Astrocyte (in vitro differentiated cells and primary cell): ENCODE results near the gene SIGLEC12. TPM values are rescaled to one million over a fixed set of nuclear protein-coding genes. Genes with fewer than 3 reads are reported as not detected.

ENCODE experiments used
- DNase-seq: peaks from one replicate; pipeline ENCODE4 v3.0.0-alpha.2; 2010; ENCODE audit warnings: low read depth
- FAIRE-seq: peaks from 2 replicates; lab custom pipeline; 2011; peaks lifted over from hg19 to GRCh38; lab: Jason Lieb, UNC
- H2AFZ ChIP-seq: 2 replicates; pipeline ENCODE4 v1.6.0; 2012; ENCODE audit warnings: low read depth, low read length, inconsistent platforms
- H3K27ac ChIP-seq: 2 replicates; pipeline ENCODE4 v1.5.1; 2011; ENCODE audit warnings: low read depth, low read length, inconsistent platforms
- H3K27me3 ChIP-seq: 2 replicates; pipeline ENCODE4 v1.6.0; 2011; ENCODE audit warnings: low read length, inconsistent platforms; ENCODE audit not compliant: insufficient read depth
- H3K36me3 ChIP-seq: 2 replicates; pipeline ENCODE4 v1.5.1; 2011; ENCODE audit warnings: low read length, inconsistent platforms; ENCODE audit not compliant: insufficient read depth
- H3K4me1 ChIP-seq: 2 replicates; pipeline ENCODE4 v1.5.1; 2011; ENCODE audit warnings: low read length, inconsistent platforms; ENCODE audit not compliant: insufficient read depth
- H3K4me2 ChIP-seq: 2 replicates; pipeline ENCODE4 v1.6.0; 2012; ENCODE audit warnings: low read length, inconsistent platforms
- H3K4me3 ChIP-seq: 2 replicates; pipeline ENCODE4 v1.5.1; 2011; ENCODE audit warnings: low read depth, mild to moderate bottlenecking, low read length, inconsistent platforms; ENCODE audit not compliant: insufficient read depth
- H3K79me2 ChIP-seq: 2 replicates; pipeline ENCODE4 v1.6.0; 2012; ENCODE audit warnings: mild to moderate bottlenecking, low read length, inconsistent platforms; ENCODE audit not compliant: insufficient read depth
- H3K9ac ChIP-seq: 2 replicates; pipeline ENCODE4 v1.6.0; 2012; ENCODE audit warnings: mild to moderate bottlenecking, low read length, inconsistent platforms
- H3K9me3 ChIP-seq: 2 replicates; pipeline ENCODE4 v1.5.1; 2012; ENCODE audit warnings: low read depth, mild to moderate bottlenecking, low read length, inconsistent platforms; ENCODE audit not compliant: insufficient read depth
- H4K20me1 ChIP-seq: 2 replicates; pipeline ENCODE4 v1.6.0; 2012; ENCODE audit warnings: low read length, inconsistent platforms; ENCODE audit not compliant: insufficient read depth
- H3K27ac Mint-ChIP-seq: one replicate; pipeline ENCODE4 v1.8.0; 2021; ENCODE audit warnings: mild to moderate bottlenecking, mixed read lengths; ENCODE audit not compliant: unreplicated experiment
- H3K27me3 Mint-ChIP-seq: one replicate; pipeline ENCODE4 v1.8.0; 2021; ENCODE audit warnings: low read depth, mixed read lengths; ENCODE audit not compliant: unreplicated experiment
- H3K36me3 Mint-ChIP-seq: one replicate; pipeline ENCODE4 v1.8.0; 2021; ENCODE audit warnings: low read depth, mixed read lengths; ENCODE audit not compliant: unreplicated experiment
- H3K4me1 Mint-ChIP-seq: one replicate; pipeline ENCODE4 v1.8.0; 2021; ENCODE audit warnings: low read depth, mixed read lengths; ENCODE audit not compliant: unreplicated experiment
- H3K4me3 Mint-ChIP-seq: one replicate; pipeline ENCODE4 v1.8.0; 2021; ENCODE audit warnings: mild to moderate bottlenecking, moderate library complexity, mixed read lengths; ENCODE audit not compliant: unreplicated experiment
- H3K9me3 Mint-ChIP-seq: one replicate; pipeline ENCODE4 v1.8.0; 2021; ENCODE audit warnings: mild to moderate bottlenecking, mixed read lengths; ENCODE audit not compliant: unreplicated experiment
- CTCF ChIP-seq: IDR thresholded peaks from 2 replicates; pipeline ENCODE4 v1.5.1; 2011; ENCODE audit warnings: low read depth, mild to moderate bottlenecking, inconsistent platforms, low read length, moderate library complexity; ENCODE audit not compliant: insufficient read depth
- EZH2 ChIP-seq: IDR thresholded peaks from 2 replicates; pipeline ENCODE4 v1.6.1; 2012; ENCODE audit warnings: mild to moderate bottlenecking, low read length, inconsistent platforms; ENCODE audit not compliant: insufficient read depth
- total RNA-seq: library from RNA; stranded (reverse); gene quantifications from 2 replicates; pipeline ENCODE4 v1.2.1, GENCODE V29; 2021

The SIGLEC12 gene
- total RNA-seq, 1 donor from 2014 or later, result not detected

GRCh38 chr19:51469629-51470028, 32.0 kb downstream of the SIGLEC12 start:
- Mint-ChIP-seq H3K4me3 (no peak overlapping the region), H3K27ac (no peak overlapping the region), H3K4me1 (no peaks in the 10 kb centered on the region), H3K27me3 (peaks cover 59% of the 10 kb centered on the region), H3K9me3 (no peaks in the 10 kb centered on the region), H3K36me3 (no peaks in the 10 kb centered on the region)
- no peaks in the 10 kb centered on the region for H4K20me1 ChIP-seq
- no peak overlapping the region for H2AFZ ChIP-seq
- FAIRE-seq (no peak), DNase-seq (no peak)
- no peaks in the 10 kb centered on the region for H3K4me1 ChIP-seq
- no peak for TF ChIP-seq EZH2
- H3K9ac ChIP-seq, result no peak overlapping the region
- H3K4me2 ChIP-seq, result no peak overlapping the region
- H3K79me2 ChIP-seq, result no peaks in the 10 kb centered on the region
- no peaks in the 10 kb centered on the region for H3K27me3 ChIP-seq
- H3K4me3 ChIP-seq, result no peak overlapping the region
- no peaks in the 10 kb centered on the region for H3K9me3 ChIP-seq
- H3K27ac ChIP-seq, result no peak overlapping the region
- H3K36me3 ChIP-seq, result no peaks in the 10 kb centered on the region

- peaks cover 57% of the 10 kb centered on the region for H3K27me3 Mint-ChIP-seq
- Histone ChIP-seq H3K27me3 (no peaks in the 10 kb centered on the region), H3K79me2 (no peaks in the 10 kb centered on the region), H3K4me2 (no peak overlapping the region), H3K27ac (no peak overlapping the region), H2AFZ (no peak overlapping the region), H3K4me3 (no peak overlapping the region), H3K9ac (no peak overlapping the region), H3K36me3 (no peaks in the 10 kb centered on the region), H3K4me1 (no peaks in the 10 kb centered on the region), H4K20me1 (no peaks in the 10 kb centered on the region), H3K9me3 (no peaks in the 10 kb centered on the region)
- H3K9me3 Mint-ChIP-seq, result no peaks in the 10 kb centered on the region
- no peak for TF ChIP-seq CTCF
- TF ChIP-seq EZH2, result no peak
- no peaks in the 10 kb centered on the region for H3K4me1 Mint-ChIP-seq
- H3K27ac Mint-ChIP-seq, result no peak overlapping the region
- H3K36me3 Mint-ChIP-seq, result no peaks in the 10 kb centered on the region
- FAIRE-seq (no peak), DNase-seq (no peak)
- H3K4me3 Mint-ChIP-seq, result no peak overlapping the region
Observed at GRCh38 chr19:51469162-51469561, 32.4 kb downstream of the SIGLEC12 start.

- H3K4me3 ChIP-seq, result no peak overlapping the region
- Mint-ChIP-seq H3K27me3 (peaks cover 53% of the 10 kb centered on the region), H3K9me3 (no peaks in the 10 kb centered on the region), H3K27ac (no peak overlapping the region), H3K4me1 (no peaks in the 10 kb centered on the region), H3K4me3 (no peak overlapping the region), H3K36me3 (no peaks in the 10 kb centered on the region)
- H3K4me1 ChIP-seq, result no peaks in the 10 kb centered on the region
- no peak overlapping the region for H3K9ac ChIP-seq
- H3K79me2 ChIP-seq, result no peaks in the 10 kb centered on the region
- H3K36me3 ChIP-seq, result no peaks in the 10 kb centered on the region
- FAIRE-seq (no peak), DNase-seq (no peak)
- H3K9me3 ChIP-seq, result no peaks in the 10 kb centered on the region
- no peak overlapping the region for H3K4me2 ChIP-seq
- H3K27me3 ChIP-seq, result no peaks in the 10 kb centered on the region
- H4K20me1 ChIP-seq, result no peaks in the 10 kb centered on the region
- TF ChIP-seq CTCF (no peak), EZH2 (no peak)
- no peak overlapping the region for H3K27ac ChIP-seq
- no peak overlapping the region for H2AFZ ChIP-seq
Observed at GRCh38 chr19:51468545-51468920, 33.1 kb downstream of the SIGLEC12 start.
